Large intestine (tissue), 3 donors: ENCODE data around the gene LDLRAD2. TPM values are rescaled to one million over a fixed set of nuclear protein-coding genes. Genes with fewer than 3 reads are reported as not detected.

Experiments used
- DNase-seq, 2 donors: peaks; one replicate each; pipeline versions ENCODE4 v3.0.0 to v3.0.0-alpha.2; 2013
- H3K27ac ChIP-seq: one replicate; pipeline ENCODE4 v1.5.1; 2013; ENCODE audit warnings: low read length
- H3K27me3 ChIP-seq: 2 replicates; pipeline ENCODE4 v1.6.1; 2013; ENCODE audit warnings: low read length; ENCODE audit not compliant: control insufficient read depth, insufficient read depth
- H3K36me3 ChIP-seq: 2 replicates; pipeline ENCODE4 v1.6.1; 2013; ENCODE audit warnings: low read length; ENCODE audit not compliant: control insufficient read depth, insufficient read depth
- H3K4me1 ChIP-seq: one replicate; pipeline ENCODE4 v1.6.1; 2013; ENCODE audit warnings: low read length; ENCODE audit not compliant: control insufficient read depth, insufficient read depth
- H3K4me3 ChIP-seq: one replicate; pipeline ENCODE4 v1.5.1; 2013; ENCODE audit warnings: low read length
- H3K9me3 ChIP-seq: one replicate; pipeline ENCODE4 v1.6.1; 2013; ENCODE audit warnings: mild to moderate bottlenecking, low read depth, low read length, moderate library complexity; ENCODE audit not compliant: control insufficient read depth
- WGBS: methylation state at CpG from one replicate; pipeline ENCODE4 v1.1.5; 2013; ENCODE audit warnings: low lambda C conversion rate; ENCODE audit not compliant: insufficient coverage; 5-methylcytosine and 5-hydroxymethylcytosine counted together
- polyA plus RNA-seq: library from polyadenylated mRNA; unstranded; fragments of 120-200 nt; gene quantifications from one replicate; pipeline ENCODE4 v1.2.1, GENCODE V29; 2013

Gene LDLRAD2
- polyA plus RNA-seq, 1 donor = 2.5 TPM

DNA sequence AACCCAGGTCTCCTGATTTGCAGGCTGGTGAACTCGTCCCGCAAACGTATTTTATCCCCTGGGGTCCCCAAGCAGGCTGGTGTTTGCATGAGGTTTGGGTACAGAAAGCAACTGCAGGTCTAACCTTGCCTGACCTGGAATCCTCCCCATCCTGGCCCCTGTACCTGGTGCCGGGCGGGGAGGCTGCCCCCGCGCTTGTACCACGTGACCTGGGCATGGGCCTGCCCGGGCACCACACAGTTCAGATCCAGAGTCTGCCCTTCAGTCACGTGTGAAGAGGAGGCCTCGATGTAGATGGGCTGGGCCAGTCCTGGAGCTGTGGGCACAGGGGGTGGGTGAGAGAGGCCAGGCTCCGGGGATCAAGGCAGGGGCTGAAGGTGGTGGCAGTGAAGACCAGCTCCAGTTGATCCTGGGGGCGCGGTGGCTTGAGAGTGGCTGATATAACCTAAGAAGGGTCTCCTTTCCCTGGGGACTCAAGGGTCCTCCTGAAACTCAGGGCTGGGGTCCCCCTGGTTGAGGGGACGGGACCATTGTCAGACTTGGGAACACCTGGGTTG lies 30.6 kb downstream of the LDLRAD2 start:
- Histone ChIP-seq H3K4me1 (no peaks in the 10 kb centered on the region), H3K9me3 (no peaks in the 10 kb centered on the region), H3K27ac (no peak overlapping the region), H3K27me3 (no peaks in the 10 kb centered on the region), H3K4me3 (no peak overlapping the region), H3K36me3 (peaks cover 75% of the 10 kb centered on the region)
- WGBS = no CpG with 5 or more reads among the region's 15 CpGs
- DNase-seq = no peak

GRCh38 chr1:21843208-21843607 lies 31.1 kb downstream of the LDLRAD2 start:
- no peak overlapping the region for H3K27ac ChIP-seq
- WGBS = no CpG with 5 or more reads among the region's 13 CpGs
- peaks cover 75% of the 10 kb centered on the region for H3K36me3 ChIP-seq
- no peaks in the 10 kb centered on the region for H3K4me1 ChIP-seq
- no peak overlapping the region for H3K4me3 ChIP-seq
- H3K27me3 ChIP-seq = no peaks in the 10 kb centered on the region
- DNase-seq = no peak
- no peaks in the 10 kb centered on the region for H3K9me3 ChIP-seq

DNA sequence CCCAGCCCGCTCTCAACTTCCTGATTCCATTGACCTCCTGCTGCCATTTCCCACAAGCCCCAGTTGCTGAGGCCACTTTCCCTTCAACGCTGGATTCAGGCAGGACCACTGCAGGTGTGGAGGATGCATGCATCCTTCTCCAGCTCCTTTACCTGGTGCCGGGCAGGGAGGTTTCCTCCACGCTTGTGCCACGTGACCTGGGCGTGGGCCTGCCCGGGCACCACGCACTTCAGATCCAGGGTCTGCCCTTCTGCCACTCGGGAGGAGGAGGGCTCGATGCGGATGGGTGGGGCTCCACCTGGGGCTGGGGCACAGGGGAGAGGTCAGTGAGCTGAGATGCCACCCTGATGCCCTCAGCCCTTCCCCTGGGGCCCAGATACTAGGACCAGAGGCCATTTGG lies 31.9 kb downstream of the LDLRAD2 start:
- 80% methylated on average over 1 of the region's 11 CpGs for WGBS

DNA sequence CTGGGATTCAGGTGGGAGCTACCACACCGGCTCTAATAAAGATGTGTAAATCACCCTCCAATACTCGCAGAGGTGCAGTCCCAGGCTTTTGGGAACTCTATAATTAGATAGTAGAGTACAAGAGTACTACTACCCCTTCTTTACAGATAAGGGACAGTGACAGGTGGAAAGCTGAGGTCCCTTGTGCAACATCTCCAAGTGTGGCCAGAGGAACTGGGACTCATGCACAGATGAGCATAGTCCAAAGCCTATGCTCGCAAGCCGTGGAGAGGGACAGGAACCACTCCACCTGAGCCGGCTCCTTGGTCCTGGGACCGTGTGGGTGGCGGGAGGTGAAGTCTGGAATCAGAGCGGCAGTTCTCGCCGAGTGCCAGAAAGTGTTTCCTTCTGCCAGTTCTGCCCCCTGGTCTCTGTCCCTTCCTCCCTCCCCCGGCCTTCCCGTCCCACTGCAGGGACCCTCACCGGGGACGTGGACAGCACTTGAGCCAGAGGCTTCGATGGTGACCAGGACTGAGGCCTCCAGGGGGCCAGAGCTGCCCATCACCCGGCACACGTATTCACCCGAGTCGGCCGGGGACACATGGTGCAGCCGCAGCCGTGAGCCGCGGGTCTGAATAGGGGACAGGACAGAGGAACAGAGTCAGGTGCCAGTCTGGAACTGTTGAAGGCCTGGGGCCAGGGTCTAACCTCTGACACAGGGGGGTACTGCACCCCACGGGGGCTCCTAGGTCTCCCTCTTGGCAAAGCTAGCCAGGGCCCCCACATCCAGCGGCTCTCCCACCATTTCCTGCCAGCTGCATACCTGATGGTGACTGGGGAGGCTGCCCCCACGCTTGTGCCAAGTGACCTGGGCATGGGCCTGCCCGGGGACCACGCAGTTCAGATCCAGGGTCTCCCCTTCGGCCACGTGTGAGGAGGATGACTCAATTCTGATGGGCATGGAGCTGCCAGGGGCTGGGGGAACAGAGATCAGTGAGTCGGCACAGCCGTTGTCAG lies 33.9 kb downstream of the LDLRAD2 start:
- Histone ChIP-seq H3K36me3 (peaks cover 76% of the 10 kb centered on the region), H3K27ac (no peak overlapping the region), H3K4me3 (no peak overlapping the region), H3K4me1 (no peaks in the 10 kb centered on the region), H3K9me3 (no peaks in the 10 kb centered on the region), H3K27me3 (no peaks in the 10 kb centered on the region)
- WGBS = no CpG with 5 or more reads among the region's 33 CpGs
- DNase-seq = no peak

More for the DNA sequence above, 31.9 kb downstream of the LDLRAD2 start:
- no peaks in the 10 kb centered on the region for H3K27me3 ChIP-seq
- H3K4me3 ChIP-seq = no peak overlapping the region
- H3K27ac ChIP-seq = no peak overlapping the region
- DNase-seq = no peak
- H3K9me3 ChIP-seq = no peaks in the 10 kb centered on the region
- H3K36me3 ChIP-seq = peaks cover 75% of the 10 kb centered on the region
- H3K4me1 ChIP-seq = no peaks in the 10 kb centered on the region

DNA sequence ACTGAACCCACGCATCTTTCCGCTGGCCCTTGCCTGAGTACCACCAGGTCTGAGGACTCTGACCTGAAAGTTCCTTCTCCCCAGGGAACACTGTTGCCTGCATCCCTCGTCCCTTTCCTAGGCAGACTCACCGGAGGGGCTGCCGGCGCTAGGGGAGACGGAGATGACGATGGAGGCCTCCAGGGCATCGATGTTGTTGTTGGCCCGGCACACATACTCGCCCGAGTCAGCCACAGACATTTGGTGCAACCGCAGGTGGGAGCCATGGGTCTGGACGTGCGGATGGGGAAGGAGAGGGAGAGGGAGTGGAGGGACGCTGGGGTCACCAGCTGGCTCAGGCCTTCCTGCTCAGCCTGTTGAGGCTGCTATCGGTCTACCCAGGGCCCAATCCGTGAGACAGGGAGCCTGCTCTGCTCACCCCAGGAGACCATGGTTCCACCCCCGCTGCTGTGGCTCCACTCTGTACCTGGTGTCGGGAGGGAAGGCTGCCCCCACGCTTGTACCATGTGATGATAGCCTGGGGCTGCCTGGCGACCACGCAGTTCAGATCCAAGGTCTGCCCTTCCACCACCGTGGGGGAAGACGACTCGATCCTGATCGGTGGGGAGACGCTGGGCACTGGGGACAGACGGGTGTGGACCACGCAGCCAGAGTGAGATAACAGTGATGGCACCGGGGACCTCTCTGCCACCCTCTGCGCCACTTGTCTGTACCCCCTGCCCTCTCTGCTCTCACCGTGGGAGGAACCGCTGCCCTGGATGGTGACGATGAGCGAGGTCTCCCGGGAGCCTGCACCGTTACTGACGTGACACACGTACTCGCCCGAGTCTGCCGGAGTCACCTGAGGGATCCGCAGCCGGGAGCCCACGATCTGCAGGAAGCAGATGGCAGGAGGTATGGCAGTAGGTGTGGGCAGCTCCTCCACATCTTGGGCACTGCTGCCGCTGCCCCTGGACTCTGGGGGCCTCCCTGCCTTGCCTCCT lies 35.4 kb downstream of the LDLRAD2 start:
- no peak overlapping the region for H3K27ac ChIP-seq
- WGBS = no CpG with 5 or more reads among the region's 47 CpGs

DNA sequence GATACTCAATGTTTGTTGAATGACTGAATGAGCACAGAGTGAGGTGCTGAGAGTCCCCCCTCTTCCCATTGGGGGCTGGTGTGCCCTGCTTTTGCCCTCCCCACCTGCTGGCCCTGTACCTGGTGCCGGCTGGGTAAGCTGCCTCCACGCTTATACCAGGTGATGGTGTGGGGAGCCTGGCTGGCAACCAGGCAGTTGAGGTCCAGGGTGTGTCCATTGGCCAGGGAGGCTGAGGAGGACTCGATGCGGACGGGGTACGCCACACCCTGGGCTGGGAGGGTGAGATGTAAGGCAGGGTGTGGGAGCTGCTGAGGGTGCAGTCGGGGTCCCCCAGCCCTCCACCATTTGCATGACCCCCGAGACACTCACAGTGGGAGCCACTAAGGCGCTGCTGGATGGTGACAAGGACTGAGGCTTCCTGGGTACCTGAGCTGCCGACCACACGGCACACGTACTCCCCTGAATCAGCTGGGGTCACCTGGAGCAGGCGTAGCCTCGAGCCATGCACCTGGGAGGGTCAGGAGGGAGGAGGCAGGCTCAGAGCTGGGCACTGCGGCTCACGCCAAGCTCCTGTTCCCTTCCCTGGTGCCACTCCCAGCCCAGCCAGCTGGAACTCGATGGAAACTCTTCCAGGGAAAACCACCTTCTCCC lies 36.6 kb downstream of the LDLRAD2 start:
- no peaks in the 10 kb centered on the region for H3K9me3 ChIP-seq
- DNase-seq = no peak
- no peaks in the 10 kb centered on the region for H3K4me1 ChIP-seq
- no CpG with 5 or more reads among the region's 17 CpGs for WGBS
- no peaks in the 10 kb centered on the region for H3K27me3 ChIP-seq
- H3K27ac ChIP-seq = no peak overlapping the region
- peaks cover 73% of the 10 kb centered on the region for H3K36me3 ChIP-seq
- no peak overlapping the region for H3K4me3 ChIP-seq

More for the DNA sequence above, 35.4 kb downstream of the LDLRAD2 start:
- Histone ChIP-seq H3K36me3 (peaks cover 75% of the 10 kb centered on the region), H3K4me1 (no peaks in the 10 kb centered on the region), H3K4me3 (no peak overlapping the region), H3K9me3 (no peaks in the 10 kb centered on the region), H3K27me3 (no peaks in the 10 kb centered on the region)
- no peak for DNase-seq

DNA sequence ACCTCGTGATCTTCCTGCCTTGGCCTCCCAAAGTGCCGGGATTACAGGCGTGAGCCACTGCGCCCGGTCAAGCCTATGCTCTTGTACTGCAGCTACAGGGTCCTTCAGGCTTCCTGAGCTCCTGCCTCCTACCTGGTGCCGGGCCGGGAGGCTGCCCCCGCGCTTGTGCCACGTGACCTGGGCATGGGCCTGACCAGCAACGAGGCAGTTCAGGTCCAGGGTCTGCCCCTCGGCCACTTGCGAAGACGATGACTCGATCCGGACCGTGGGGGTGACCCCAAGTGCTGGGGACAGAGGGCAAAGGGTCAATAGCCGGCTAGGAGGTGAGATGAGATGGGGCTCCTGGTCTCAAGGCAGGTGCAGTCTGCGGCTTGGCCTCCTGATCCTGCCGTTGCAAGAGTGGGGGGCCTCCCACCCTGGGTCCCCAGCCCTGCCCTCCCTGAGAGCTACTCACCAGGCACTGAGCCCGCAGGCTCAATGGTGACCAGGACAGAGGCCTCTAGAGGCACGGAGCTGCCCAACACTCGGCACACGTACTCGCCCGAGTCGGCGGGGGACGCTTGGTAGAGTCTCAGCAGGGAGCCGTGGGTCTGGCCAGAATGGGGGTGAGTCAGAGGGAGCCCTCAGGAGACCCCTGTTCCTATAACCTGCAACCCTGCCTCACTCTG lies 38.0 kb downstream of the LDLRAD2 start:
- Histone ChIP-seq H3K27ac (no peak overlapping the region), H3K27me3 (no peaks in the 10 kb centered on the region), H3K9me3 (no peaks in the 10 kb centered on the region), H3K4me3 (no peak overlapping the region), H3K36me3 (peaks cover 76% of the 10 kb centered on the region), H3K4me1 (no peaks in the 10 kb centered on the region)
- no peak for DNase-seq
- no CpG with 5 or more reads among the region's 30 CpGs for WGBS

DNA sequence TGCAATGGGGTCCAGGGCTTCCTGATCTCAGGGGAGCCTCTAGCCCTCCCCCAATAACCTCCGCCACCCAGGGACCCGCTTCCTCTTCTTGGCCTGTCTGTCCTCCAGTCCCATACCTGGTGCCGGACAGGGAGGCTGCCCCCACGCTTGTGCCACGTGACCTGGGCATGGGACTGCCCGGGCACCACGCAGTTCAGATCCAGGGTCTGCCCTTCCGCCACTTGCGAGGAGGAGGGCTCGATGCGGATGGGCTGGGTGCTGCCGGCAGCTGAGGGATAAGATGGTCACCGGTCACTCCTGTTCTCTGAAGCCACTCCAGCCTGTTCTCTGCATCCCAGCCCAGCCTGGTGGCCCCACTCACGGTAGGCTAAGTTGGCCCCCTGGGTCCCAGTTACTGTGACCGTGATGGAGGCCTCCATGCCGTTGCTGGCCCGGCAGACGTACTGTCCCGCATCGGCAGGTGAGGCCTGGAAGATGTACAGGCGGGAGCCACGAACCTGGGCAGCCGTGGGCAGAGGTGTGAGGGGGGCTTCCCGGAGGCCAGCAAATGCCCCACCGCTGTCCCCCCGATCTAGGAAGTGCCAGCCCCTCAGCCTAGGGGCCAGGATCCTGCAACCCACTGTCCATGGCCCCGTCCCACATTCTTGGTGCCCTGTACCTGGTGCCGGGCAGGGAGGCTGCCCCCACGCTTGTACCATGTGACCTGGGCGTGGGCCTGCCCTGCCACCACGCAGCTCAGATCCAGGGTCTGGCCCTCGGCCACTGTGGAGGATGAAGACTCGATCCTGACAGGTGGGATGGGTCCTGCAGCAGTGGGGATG lies 39.6 kb downstream of the LDLRAD2 start:
- H3K27ac ChIP-seq = no peak overlapping the region
- no peak for DNase-seq
- H3K4me3 ChIP-seq = no peak overlapping the region
- H3K4me1 ChIP-seq = no peaks in the 10 kb centered on the region
- no peaks in the 10 kb centered on the region for H3K27me3 ChIP-seq
- peaks cover 80% of the 10 kb centered on the region for H3K36me3 ChIP-seq
- no peaks in the 10 kb centered on the region for H3K9me3 ChIP-seq
- WGBS = no CpG with 5 or more reads among the region's 33 CpGs
